ENCODE data around the gene SMNDC1.

The SMNDC1 gene

DNA sequence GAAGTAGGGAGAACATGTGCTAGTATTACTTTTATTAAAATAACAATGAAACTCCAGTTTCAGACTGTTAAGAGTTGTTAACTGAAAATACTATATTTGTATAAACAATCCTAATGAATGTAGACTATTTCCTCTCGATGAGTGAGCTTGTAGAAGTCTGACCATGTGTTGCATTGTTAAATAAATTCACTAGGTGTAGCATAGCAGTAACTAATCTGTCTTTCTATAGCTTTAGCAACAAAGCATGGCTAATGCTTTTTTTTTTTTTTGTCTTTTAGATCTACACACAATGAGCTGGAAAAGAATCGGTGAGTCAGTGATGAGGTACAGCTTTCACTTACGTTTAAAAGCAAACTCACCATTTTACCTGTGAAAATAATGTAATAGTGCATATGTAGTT lies 60.2 kb downstream of the SMNDC1 start:
- no peak for DNase-seq

DNA sequence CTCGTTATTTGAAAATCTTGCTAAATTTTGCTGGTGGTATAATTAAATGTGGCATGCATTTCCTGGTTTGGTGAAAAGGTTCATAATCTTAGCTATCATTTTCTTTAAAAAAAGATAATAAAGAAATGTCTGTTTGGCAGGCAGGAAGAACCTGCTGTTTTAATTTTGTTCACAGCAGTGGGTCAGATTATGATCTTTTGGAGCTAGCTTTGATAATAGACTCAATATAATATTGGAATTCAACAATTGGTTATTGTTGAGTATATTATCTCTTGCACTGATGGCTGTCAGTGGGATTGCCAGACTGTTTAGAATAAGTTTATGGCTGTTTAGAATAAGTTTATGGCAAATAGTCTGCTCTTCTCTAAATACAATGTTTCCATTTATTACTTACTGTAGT lies 62.2 kb downstream of the SMNDC1 start:
- DNase-seq, result no peak

DNA sequence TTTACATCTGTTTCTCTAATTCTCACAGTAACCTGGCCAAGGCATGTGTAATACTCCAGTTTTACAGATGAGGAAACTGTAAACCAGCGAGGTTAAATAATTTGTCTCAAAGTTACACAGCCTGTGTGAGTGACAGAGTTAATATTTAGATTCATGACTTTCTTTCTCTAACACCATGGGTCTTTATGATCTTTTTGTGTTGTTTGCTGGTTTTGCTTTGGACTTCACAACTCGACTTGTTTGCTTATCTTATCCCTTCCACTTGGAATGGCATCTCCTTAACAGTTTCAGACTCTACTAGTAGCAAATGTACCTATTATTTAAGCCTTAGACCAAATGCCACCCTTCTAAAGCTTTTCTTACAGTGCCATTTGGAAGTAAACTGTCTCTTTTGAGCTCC lies 62.9 kb downstream of the SMNDC1 start:
- no peak for DNase-seq

DNA sequence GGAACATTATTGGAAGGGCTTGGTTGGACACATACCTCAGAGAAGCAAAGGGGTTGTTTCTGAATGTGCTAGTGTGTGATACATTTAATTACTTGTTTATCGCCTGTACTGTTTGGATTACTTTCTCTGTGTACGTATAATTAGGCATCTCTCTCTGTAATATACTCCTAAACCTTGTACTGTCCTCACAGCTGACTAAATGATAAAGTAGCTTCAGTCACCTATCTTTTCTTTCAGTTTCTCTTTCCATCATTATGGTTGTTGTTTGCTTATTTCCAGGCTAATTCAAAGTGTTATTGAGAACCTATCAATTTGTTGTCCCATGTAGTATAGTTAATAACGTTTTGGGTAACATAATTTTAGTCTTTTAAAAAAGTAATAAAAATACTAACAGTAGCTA lies 63.3 kb downstream of the SMNDC1 start:
- DNase-seq, result no peak
